H1 (cell line): Measurements from ENCODE around the gene RPUSD2. TPM values are rescaled to one million over a fixed set of nuclear protein-coding genes. Genes with fewer than 3 reads are reported as not detected.

Experiments
- CTCF ChIA-PET: fragments of 300-600 bp; sonication (Branson Sonifier 250); formaldehyde crosslinking; loops from one replicate; lab custom pipeline; 2021; ENCODE audit not compliant: partially characterized antibody; lab: Charles Lee
- POLR2A ChIA-PET: fragments of 300-600 bp; sonication (Branson Sonifier 250); formaldehyde crosslinking; loops from one replicate; lab custom pipeline; 2021; ENCODE audit warnings: inconsistent platforms; ENCODE audit not compliant: partially characterized antibody; lab: Charles Lee
- DNase-seq, 2 experiments: peaks; one replicate each; pipeline versions ENCODE4 v3.0.0 to v3.0.0-alpha.2; 2010 to 2022; ENCODE audit warnings: low spot score in 2 of 2, low read depth in 1 of 2, mixed read lengths in 1 of 2
- FAIRE-seq: peaks from 2 replicates; lab custom pipeline; 2011; peaks lifted over from hg19 to GRCh38; lab: Jason Lieb, UNC
- H2AFZ ChIP-seq: 2 replicates; pipeline ENCODE4 v1.8.1; 2012; ENCODE audit warnings: low read length, inconsistent platforms
- H2AK5ac ChIP-seq: 2 replicates; pipeline ENCODE4 v1.6.1; 2013; ENCODE audit warnings: low read depth, low read length
- H2BK120ac ChIP-seq: replicated peaks from 2 replicates; pipeline ENCODE3; 2013; ENCODE audit warnings: low read depth, low read length, inconsistent platforms
- H2BK12ac ChIP-seq: 2 replicates; pipeline ENCODE4 v1.6.1; 2013; ENCODE audit warnings: low read depth, low read length
- H2BK15ac ChIP-seq: 2 replicates; pipeline ENCODE4 v1.6.1; 2013; ENCODE audit warnings: low read length
- H2BK20ac ChIP-seq: 2 replicates; pipeline ENCODE4 v1.6.1; 2013; ENCODE audit warnings: low read length
- H2BK5ac ChIP-seq: 2 replicates; pipeline ENCODE4 v1.6.1; 2013; ENCODE audit warnings: low read depth, low read length
- H3K14ac ChIP-seq: 2 replicates; pipeline ENCODE4 v1.6.1; 2013; ENCODE audit warnings: inconsistent platforms; ENCODE audit not compliant: insufficient read length
- H3K18ac ChIP-seq: 2 replicates; pipeline ENCODE4 v1.6.1; 2013; ENCODE audit warnings: low read length; ENCODE audit errors: extremely low read depth
- H3K23ac ChIP-seq: 2 replicates; pipeline ENCODE4 v1.6.1; 2013; ENCODE audit warnings: inconsistent platforms; ENCODE audit not compliant: insufficient read length
- H3K23me2 ChIP-seq: 2 replicates; pipeline ENCODE4 v1.6.1; 2013; ENCODE audit warnings: low read depth, low read length
- H3K27ac ChIP-seq: 2 replicates; pipeline ENCODE4 v1.6.1; 2011; ENCODE audit warnings: low read depth, low read length, inconsistent platforms
- H3K27me3 ChIP-seq, 4 experiments: replicated peaks in 1 of 4; 1 replicate in 1 of 4; 2 replicates in 3 of 4; pipeline versions ENCODE4 v1.6.1 to v1.8.1; 2011 to 2013; ENCODE audit warnings: low read length in 3 of 4, mild to moderate bottlenecking in 3 of 4, inconsistent platforms in 2 of 4, mixed read lengths in 2 of 4, moderate library complexity in 1 of 4; ENCODE audit not compliant: control insufficient read depth in 3 of 4, insufficient read depth in 3 of 4; ENCODE audit errors: extremely low read depth in 1 of 4
- H3K36me3 ChIP-seq, 4 experiments: 2 replicates each; pipeline versions ENCODE4 v1.6.1 to v1.8.1; 2011 to 2013; ENCODE audit warnings: mild to moderate bottlenecking in 4 of 4, low read length in 3 of 4, moderate library complexity in 2 of 4, control low read depth in 1 of 4, inconsistent platforms in 1 of 4; ENCODE audit not compliant: insufficient read depth in 4 of 4, control insufficient read depth in 2 of 4
- H3K4ac ChIP-seq: replicated peaks from 2 replicates; pipeline ENCODE3; 2013; ENCODE audit warnings: low read length, low read depth, mixed read lengths, inconsistent platforms; ENCODE audit not compliant: insufficient read length
- H3K4me1 ChIP-seq, 4 experiments: replicated peaks in 1 of 4; 1 replicate in 1 of 4; 2 replicates in 3 of 4; pipeline versions ENCODE4 v1.6.1 to v1.8.1; 2011 to 2013; ENCODE audit warnings: low read length in 3 of 4, inconsistent platforms in 2 of 4, mixed read lengths in 1 of 4; ENCODE audit not compliant: insufficient read depth in 4 of 4, control insufficient read depth in 3 of 4
- H3K4me2 ChIP-seq, 2 experiments: 2 replicates each; pipeline versions ENCODE4 v1.6.1 to v1.8.1; 2011 to 2013; ENCODE audit warnings: low read depth in 2 of 2, low read length in 2 of 2, control low read depth in 1 of 2, inconsistent platforms in 1 of 2, mild to moderate bottlenecking in 1 of 2; ENCODE audit not compliant: insufficient read depth in 1 of 2
- H3K4me3 ChIP-seq, 4 experiments: fragments of 200-600, 300-600 bp in 1 of 4; sonication (generic), shearing (Covaris generic), sonication (Bioruptor Twin) in 1 of 4; 2 replicates each; pipeline versions ENCODE4 v1.5.1 to v1.8.1; 2011 to 2016; ENCODE audit warnings: low read length in 4 of 4, low read depth in 3 of 4, control low read depth in 2 of 4, inconsistent platforms in 2 of 4, mild to moderate bottlenecking in 2 of 4, mixed read lengths in 1 of 4, moderate library complexity in 1 of 4; ENCODE audit not compliant: insufficient read depth in 2 of 4; ENCODE audit errors: extremely low read depth in 1 of 4
- H3K56ac ChIP-seq: replicated peaks from 2 replicates; pipeline ENCODE3; 2013; ENCODE audit warnings: low read depth, mild to moderate bottlenecking, mixed read lengths, low read length, inconsistent platforms; ENCODE audit not compliant: insufficient read length
- H3K79me1 ChIP-seq: 2 replicates; pipeline ENCODE4 v1.6.1; 2013; ENCODE audit warnings: low read depth, low read length, control low read depth
- H3K79me2 ChIP-seq, 2 experiments: 2 replicates each; pipeline versions ENCODE4 v1.6.1 to v1.8.1; 2012 to 2013; ENCODE audit warnings: low read length in 2 of 2, mild to moderate bottlenecking in 2 of 2, inconsistent platforms in 1 of 2; ENCODE audit not compliant: insufficient read depth in 2 of 2, control insufficient read depth in 1 of 2
- H3K9ac ChIP-seq, 4 experiments: replicated peaks in 1 of 4; 1 replicate in 1 of 4; 2 replicates in 3 of 4; pipeline versions ENCODE4 v1.6.1 to v1.8.1; 2011 to 2013; ENCODE audit warnings: low read depth in 3 of 4, low read length in 3 of 4, control low read depth in 2 of 4, mild to moderate bottlenecking in 2 of 4, moderate library complexity in 2 of 4, inconsistent platforms in 1 of 4; ENCODE audit errors: extremely low read depth in 1 of 4
- H3K9me3 ChIP-seq, 2 experiments: 2 replicates each; pipeline versions ENCODE4 v1.6.1 to v1.8.1; 2012 to 2013; ENCODE audit warnings: mild to moderate bottlenecking in 2 of 2, moderate library complexity in 2 of 2, control low read depth in 1 of 2, inconsistent platforms in 1 of 2, low read depth in 1 of 2, low read length in 1 of 2, mixed read lengths in 1 of 2; ENCODE audit not compliant: insufficient read depth in 2 of 2
- H4K20me1 ChIP-seq, 2 experiments: replicated peaks in 1 of 2; 2 replicates each; pipeline versions ENCODE3 to v1.8.1; 2011 to 2013; ENCODE audit warnings: inconsistent platforms in 2 of 2, low read length in 2 of 2, mild to moderate bottlenecking in 1 of 2; ENCODE audit not compliant: insufficient read depth in 2 of 2, control insufficient read depth in 1 of 2
- H4K5ac ChIP-seq: 2 replicates; pipeline ENCODE4 v1.6.1; 2013; ENCODE audit warnings: low read length, low read depth, mixed read lengths, inconsistent platforms; ENCODE audit not compliant: insufficient read length
- H4K8ac ChIP-seq: 2 replicates; pipeline ENCODE4 v1.8.0; 2013; ENCODE audit warnings: mild to moderate bottlenecking, moderate library complexity, low read length, inconsistent platforms; ENCODE audit not compliant: insufficient read depth; ENCODE audit errors: extremely low read depth
- H4K91ac ChIP-seq: replicated peaks from 2 replicates; pipeline ENCODE3; 2013; ENCODE audit warnings: low read length, mixed read lengths, inconsistent platforms; ENCODE audit not compliant: insufficient read length
- ATF2 ChIP-seq: IDR thresholded peaks from 2 replicates; pipeline ENCODE4 v1.6.1; 2012; ENCODE audit warnings: low read length, inconsistent platforms
- ATF3 ChIP-seq: IDR thresholded peaks from 2 replicates; pipeline ENCODE4 v1.6.1; 2011; ENCODE audit warnings: low read depth, mild to moderate bottlenecking, low read length; ENCODE audit not compliant: insufficient read depth
- CHD2 ChIP-seq: IDR thresholded peaks from 2 replicates; pipeline ENCODE4 v1.6.1; 2012; ENCODE audit warnings: low read length, improper control_type of control experiment
- JUND ChIP-seq: IDR thresholded peaks from 2 replicates; pipeline ENCODE4 v1.6.1; 2011; ENCODE audit warnings: mild to moderate bottlenecking, improper control_type of control experiment, low read length
- MAX ChIP-seq: IDR thresholded peaks from 2 replicates; pipeline ENCODE4 v1.6.1; 2012; ENCODE audit warnings: inconsistent platforms
- SAP30 ChIP-seq: fragments of 300-600 bp; sonication (generic); IDR thresholded peaks from 2 replicates; pipeline ENCODE4 v1.7.1; 2012; ENCODE audit warnings: low read length, moderate library complexity, mild to moderate bottlenecking, inconsistent platforms; ENCODE audit not compliant: insufficient read depth, insufficient replicate concordance
- TEAD4 ChIP-seq: IDR thresholded peaks from 2 replicates; pipeline ENCODE4 v1.6.1; 2012; ENCODE audit warnings: low read depth, low read length, inconsistent platforms, mixed read lengths
- WGBS, 2 experiments: shearing (Covaris generic) in 1 of 2; methylation state at CpG; one replicate each; pipeline versions ENCODE4 v1.1.6 to v1.1.7; 2013 to 2015; ENCODE audit warnings: low lambda C conversion rate in 2 of 2, mixed read lengths in 2 of 2, inconsistent platforms in 1 of 2, low coverage in 1 of 2, missing lambda C conversion rate in 1 of 2; ENCODE audit not compliant: insufficient replicate concordance in 2 of 2, insufficient coverage in 1 of 2, insufficient read length in 1 of 2; ENCODE audit errors: extremely low coverage in 1 of 2, missing lambda C conversion rate in 1 of 2; 5-methylcytosine and 5-hydroxymethylcytosine counted together
- polyA plus RNA-seq, 7 experiments: library from polyadenylated mRNA; depleted of rRNA in 3 of 7; stranded (reverse) in 5 of 7; unstranded in 2 of 7; fragments of >200 nt in 5 of 7; fragments of 200-250 nt in 2 of 7; gene quantifications; 1 replicate in 5 of 7; 2 replicates in 1 of 7; 4 replicates in 1 of 7; pipeline versions ENCODE4 v1.2.1 to v1.2.3, GENCODE V29; 2011 to 2013; ENCODE audit warnings: missing spikeins in 2 of 7, mixed read lengths in 2 of 7
- total RNA-seq: library from RNA; stranded (reverse); fragmentation: NEBNext Ultra II Directional; extraction: Animal tissue kit (Norgen Biotek cat#: 25700); gene quantifications from 2 replicates; pipeline ENCODE4 v1.2.1, GENCODE V29; 2021
- TF ChIP-seq, protein P1 (sequence below), 3 experiments: IDR thresholded peaks; 1 replicate in 2 of 3; 2 replicates in 1 of 3; pipeline versions ENCODE4 v1.5.1 to v1.6.1; 2011; ENCODE audit warnings: low read length in 3 of 3, mild to moderate bottlenecking in 3 of 3, inconsistent platforms in 2 of 3, low read depth in 1 of 3, moderate library complexity in 1 of 3; ENCODE audit not compliant: insufficient read depth in 1 of 3; ENCODE audit errors: control extremely low read depth in 1 of 3

The RPUSD2 gene
- total and polyA plus RNA-seq, 2 of the 8 experiments (the other 6 are each of a cell fraction or from before 2014, with no cell fraction given), result 14.5 to 28.5 TPM

- H3K9ac ChIP-seq, result no peak overlapping the region
- H2BK20ac ChIP-seq, result no peak overlapping the region
- H3K27ac ChIP-seq, result no peak overlapping the region
- H4K5ac ChIP-seq, result no peak overlapping the region
- no peaks in the 10 kb centered on the region for H3K9me3 ChIP-seq
- ChIA-PET CTCF (interaction anchor here (0.7 to 4.8 kb wide), 15 partner anchors 10 to 249 kb away, joined by 3 to 42 read pairs (median 4); partner anchors contain the start of genes RAD51 and RPUSD2), POLR2A (interaction anchor here (1.5 kb wide), 1 partner anchor 10 kb away, joined by 3 read pairs; no protein-coding TSS in a partner anchor)
- no peak overlapping the region for H2BK5ac ChIP-seq
- H4K8ac ChIP-seq, result no peak overlapping the region
- peaks cover 0 to 5% of the 10 kb centered on the region in 2 experiments; a peak in 2 of 4 replicates for H3K79me2 ChIP-seq
- no peaks in the 10 kb centered on the region for H3K36me3 ChIP-seq
- H3K27me3 ChIP-seq, result no peaks in the 10 kb centered on the region
- DNase-seq, result no peak
- H3K4me2 ChIP-seq, result peak overlapping the region in 1 of 2 experiments; percentile 50; a peak in 1 of 4 replicates
- H3K14ac ChIP-seq, result no peak overlapping the region
- no peak overlapping the region for H4K91ac ChIP-seq
- no peak overlapping the region for H2AK5ac ChIP-seq
- H3K79me1 ChIP-seq, result no peaks in the 10 kb centered on the region
- H3K23me2 ChIP-seq, result peaks cover 9% of the 10 kb centered on the region; the same call in 1 of the 2 replicates
- WGBS, 2 experiments, result 84% methylated on average over 12 of the region's 12 CpGs; no CpG with 5 or more reads in 1 of the 2 experiments
- H4K20me1 ChIP-seq, result no peaks in the 10 kb centered on the region
- no peak overlapping the region for H3K23ac ChIP-seq
- H3K18ac ChIP-seq, result no peak overlapping the region
- no peak overlapping the region for H2BK15ac ChIP-seq
- peaks cover 0 to 2% (median 0%) of the 10 kb centered on the region in 4 experiments; a peak in 1 of 7 replicates for H3K4me1 ChIP-seq
- no peak overlapping the region for H2AFZ ChIP-seq
- no peak overlapping the region for H3K4me3 ChIP-seq
- H3K4ac ChIP-seq, result no peak overlapping the region
- H3K56ac ChIP-seq, result no peak overlapping the region
- no peak for FAIRE-seq
- H2BK12ac ChIP-seq, result 0 out of 2 replicates have a peak overlapping the region, but pooled peaks have one; percentile 19
- H2BK120ac ChIP-seq, result no peak overlapping the region
- TF ChIP-seq, protein P1, sequence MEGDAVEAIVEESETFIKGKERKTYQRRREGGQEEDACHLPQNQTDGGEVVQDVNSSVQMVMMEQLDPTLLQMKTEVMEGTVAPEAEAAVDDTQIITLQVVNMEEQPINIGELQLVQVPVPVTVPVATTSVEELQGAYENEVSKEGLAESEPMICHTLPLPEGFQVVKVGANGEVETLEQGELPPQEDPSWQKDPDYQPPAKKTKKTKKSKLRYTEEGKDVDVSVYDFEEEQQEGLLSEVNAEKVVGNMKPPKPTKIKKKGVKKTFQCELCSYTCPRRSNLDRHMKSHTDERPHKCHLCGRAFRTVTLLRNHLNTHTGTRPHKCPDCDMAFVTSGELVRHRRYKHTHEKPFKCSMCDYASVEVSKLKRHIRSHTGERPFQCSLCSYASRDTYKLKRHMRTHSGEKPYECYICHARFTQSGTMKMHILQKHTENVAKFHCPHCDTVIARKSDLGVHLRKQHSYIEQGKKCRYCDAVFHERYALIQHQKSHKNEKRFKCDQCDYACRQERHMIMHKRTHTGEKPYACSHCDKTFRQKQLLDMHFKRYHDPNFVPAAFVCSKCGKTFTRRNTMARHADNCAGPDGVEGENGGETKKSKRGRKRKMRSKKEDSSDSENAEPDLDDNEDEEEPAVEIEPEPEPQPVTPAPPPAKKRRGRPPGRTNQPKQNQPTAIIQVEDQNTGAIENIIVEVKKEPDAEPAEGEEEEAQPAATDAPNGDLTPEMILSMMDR (IDR thresholded peaks at IDR 0.05; ENCODE audit: control extremely low read depth in 1 of 3, insufficient read depth in 1 of 3, low read depth in 1 of 3, low read length in 3 of 3), result no peak
- TF ChIP-seq ATF2, result no peak
- no peak for TF ChIP-seq MAX
- no peak for TF ChIP-seq TEAD4
- TF ChIP-seq JUND, result no peak
- no peak for TF ChIP-seq CHD2
- TF ChIP-seq SAP30, result no peak
- no peak for TF ChIP-seq ATF3
These were observed 21.6 kb downstream of the RPUSD2 start for GRCh38 chr15:40590667-40591050.
